Stimulated activated naive B cell treated with anti-CD40 and anti-IgM and Interleukin-4, amounts not matched to agents 10 μg/mL and 1 μg/mL and 100 μg/mL, for 72 hours (primary cell): ENCODE measurements around the gene IL17D.
"Not testable (repeated sequence)": the region's sequence is repeated elsewhere in the genome, so short reads cannot be mapped to it uniquely, and the experiment has no call there.

Experiments used
- ATAC-seq, 2 donors: fragments of 150-1000 bp; cut with Tn5 transposase; replicated peaks; 2 replicates each; pipeline ENCODE4 v1.10.0; 2021; ENCODE audit warnings: moderate library complexity in 1 of 2
- DNase-seq: peaks from one replicate; pipeline ENCODE4 v3.0.0; 2021
- H3K27ac Mint-ChIP-seq: one replicate; pipeline ENCODE4 v1.8.0; 2022; ENCODE audit warnings: mild to moderate bottlenecking, mixed read lengths
- H3K27me3 Mint-ChIP-seq, 2 donors: one replicate each; pipeline ENCODE4 v1.8.0; 2022; ENCODE audit warnings: mixed read lengths in 2 of 2
- H3K36me3 Mint-ChIP-seq, 2 donors: one replicate each; pipeline ENCODE4 v1.8.0; 2022; ENCODE audit warnings: mixed read lengths in 2 of 2, mild to moderate bottlenecking in 1 of 2
- H3K4me1 Mint-ChIP-seq, 2 donors: one replicate each; pipeline ENCODE4 v1.8.0; 2022; ENCODE audit warnings: mixed read lengths in 2 of 2, mild to moderate bottlenecking in 1 of 2
- H3K4me3 Mint-ChIP-seq, 2 donors: one replicate each; pipeline ENCODE4 v1.8.0; 2022; ENCODE audit warnings: mild to moderate bottlenecking in 2 of 2, mixed read lengths in 2 of 2, moderate library complexity in 1 of 2
- H3K9me3 Mint-ChIP-seq, 2 donors: one replicate each; pipeline ENCODE4 v1.8.0; 2022; ENCODE audit warnings: mixed read lengths in 2 of 2, mild to moderate bottlenecking in 1 of 2

IL17D gene, protein sequence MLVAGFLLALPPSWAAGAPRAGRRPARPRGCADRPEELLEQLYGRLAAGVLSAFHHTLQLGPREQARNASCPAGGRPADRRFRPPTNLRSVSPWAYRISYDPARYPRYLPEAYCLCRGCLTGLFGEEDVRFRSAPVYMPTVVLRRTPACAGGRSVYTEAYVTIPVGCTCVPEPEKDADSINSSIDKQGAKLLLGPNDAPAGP

DNA sequence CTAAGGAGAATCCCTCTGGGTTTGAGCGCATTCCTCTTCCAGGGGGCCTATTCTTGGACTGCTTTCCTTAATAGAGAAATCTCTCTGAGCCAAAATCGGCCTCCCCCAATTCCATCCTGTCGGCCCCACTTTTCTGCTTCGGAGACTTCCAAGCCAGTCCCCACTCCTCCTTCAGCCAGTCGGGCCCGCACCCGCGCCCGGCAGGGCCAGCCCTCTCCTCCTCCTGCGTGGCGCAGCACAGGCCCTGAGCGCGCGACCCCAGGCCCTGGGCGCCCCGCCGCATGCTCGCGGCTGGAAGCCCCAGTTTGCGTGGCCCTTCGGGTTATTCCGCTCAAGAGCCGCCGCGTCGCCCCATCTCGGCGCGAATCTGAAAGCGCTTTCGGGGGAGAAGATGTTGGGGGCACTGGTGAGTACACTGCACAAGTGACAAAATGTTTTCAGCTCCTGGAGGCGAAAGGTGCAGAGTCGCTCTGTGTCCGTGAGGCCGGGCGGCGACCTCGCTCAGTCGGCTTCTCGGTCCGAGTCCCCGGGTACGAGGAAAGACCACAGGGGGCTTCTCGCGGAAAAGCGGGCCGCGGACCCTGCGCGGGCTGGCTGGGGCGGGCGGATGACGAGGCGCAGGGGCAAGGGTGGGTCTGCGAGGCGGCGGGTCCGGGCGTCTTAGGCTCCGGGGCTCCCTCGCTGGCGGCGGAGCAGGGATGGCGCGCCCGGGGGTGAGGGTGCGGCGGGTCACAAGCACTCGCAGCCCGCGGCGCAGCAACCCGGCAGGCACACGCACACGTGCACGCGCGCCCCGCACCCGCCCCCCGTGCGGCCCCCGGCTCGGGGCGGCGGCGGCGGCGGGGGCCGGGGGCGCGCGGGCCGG, at the start of gene IL17D:
TSS of gene IL17D (plus strand) at position 785 of the 865 bp plus-strand sequence. CDS start 303 bp downstream, outside the sequence.
- ATAC-seq (peak; percentile 37 to 43), DNase-seq (peak; percentile 5)
- Mint-ChIP-seq H3K27me3 (peaks cover 9 to 23% of the 10 kb centered on the region in 2 donors), H3K27ac (peak within 1 kb of the TSS; percentile 94), H3K4me1 (peaks cover 9 to 17% of the 10 kb centered on the region in 2 donors), H3K4me3 (peak within 1 kb of the TSS; percentile 98), H3K9me3 (peaks cover 2 to 3% of the 10 kb centered on the region in 2 donors), H3K36me3 (peaks cover 0 to 3% of the 10 kb centered on the region in 2 donors)

DNA sequence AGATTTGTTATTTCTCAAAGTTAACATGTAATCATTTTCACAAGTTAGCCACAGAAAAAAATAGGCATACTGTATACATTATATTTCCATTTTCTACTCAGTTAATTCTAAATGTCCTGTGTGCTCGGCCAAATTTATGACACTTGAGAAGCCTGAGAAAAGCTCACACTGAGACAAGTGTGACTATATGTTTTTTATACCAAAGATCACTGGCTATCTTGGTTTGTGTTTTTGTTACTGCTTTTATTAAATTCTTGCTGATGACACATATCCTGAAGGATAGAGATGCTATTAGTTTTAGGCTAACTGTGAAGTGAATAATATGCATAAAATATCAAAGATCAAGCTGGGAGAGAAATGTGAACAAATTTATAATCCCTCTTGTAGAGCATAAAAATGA, 49.3 kb upstream of the IL17D start:
- DNase-seq, result no peak
- Mint-ChIP-seq H3K27me3 (no peaks in the 10 kb centered on the region), H3K4me1 (no peaks in the 10 kb centered on the region), H3K9me3 (no peaks in the 10 kb centered on the region), H3K36me3 (peaks cover 1 to 2% of the 10 kb centered on the region in 2 donors), H3K4me3 (no peak overlapping the region), H3K27ac (no peak overlapping the region)
- ATAC-seq, result no peak

DNA sequence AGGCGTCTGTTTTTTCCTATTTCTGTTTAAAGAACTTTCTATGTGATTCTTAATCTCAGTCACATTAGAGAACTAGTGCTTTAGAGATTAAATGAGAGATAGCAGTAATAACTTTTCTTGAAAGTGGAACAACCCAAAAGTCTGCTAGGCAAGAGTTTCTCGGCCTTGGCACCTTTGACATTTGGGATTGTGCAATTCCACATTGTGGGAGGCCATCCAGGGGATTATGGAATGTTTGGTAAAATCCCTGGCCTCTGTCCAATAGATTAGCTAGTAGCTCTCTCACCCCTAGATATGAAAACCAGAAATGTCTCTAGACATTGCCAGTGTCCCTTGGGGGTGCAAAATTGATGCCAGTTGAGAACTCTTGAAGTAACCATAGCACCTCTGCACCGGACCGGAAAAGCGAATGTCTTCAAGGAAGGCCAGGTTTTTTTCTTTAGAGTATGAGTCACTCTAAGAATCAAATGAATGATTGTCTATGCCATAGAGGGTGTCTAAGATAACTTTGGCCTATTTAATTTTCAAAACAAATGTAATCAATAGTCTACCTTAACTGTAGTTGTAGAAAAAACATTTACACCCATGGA, 45.0 kb upstream of the IL17D start:
- DNase-seq, result no peak
- Mint-ChIP-seq H3K27ac (no peak overlapping the region), H3K9me3 (no peaks in the 10 kb centered on the region), H3K36me3 (peaks cover 2 to 15% of the 10 kb centered on the region in 2 donors), H3K4me1 (no peaks in the 10 kb centered on the region), H3K27me3 (no peaks in the 10 kb centered on the region), H3K4me3 (no peak overlapping the region)
- ATAC-seq, result no peak

DNA sequence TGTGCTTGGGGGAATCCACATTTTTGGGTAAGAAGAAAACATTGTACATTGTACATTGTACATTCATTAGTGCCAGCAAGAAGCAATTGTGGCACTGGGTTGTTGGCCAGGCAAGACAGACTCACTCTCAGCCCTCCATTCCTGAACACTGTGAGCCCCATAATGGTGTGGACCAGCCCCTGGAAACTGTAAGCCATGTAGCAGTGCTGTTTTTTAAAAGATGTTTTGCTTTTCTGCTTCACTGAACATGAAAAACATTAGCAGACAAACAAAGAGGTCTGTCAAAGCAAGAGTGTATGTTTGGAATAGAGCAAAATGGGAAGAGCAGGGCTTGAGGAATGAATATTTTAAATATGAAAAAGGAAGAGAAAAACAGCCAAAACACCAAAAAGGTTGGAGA, 39.1 kb upstream of the IL17D start:
- no peak overlapping the region for H3K27ac Mint-ChIP-seq
- no peak overlapping the region for H3K4me3 Mint-ChIP-seq
- peaks cover 8 to 23% of the 10 kb centered on the region in 2 donors for H3K36me3 Mint-ChIP-seq
- H3K27me3 Mint-ChIP-seq, result no peaks in the 10 kb centered on the region
- ATAC-seq, result no peak
- H3K9me3 Mint-ChIP-seq, result no peaks in the 10 kb centered on the region
- DNase-seq, result no peak
- H3K4me1 Mint-ChIP-seq, result no peaks in the 10 kb centered on the region

DNA sequence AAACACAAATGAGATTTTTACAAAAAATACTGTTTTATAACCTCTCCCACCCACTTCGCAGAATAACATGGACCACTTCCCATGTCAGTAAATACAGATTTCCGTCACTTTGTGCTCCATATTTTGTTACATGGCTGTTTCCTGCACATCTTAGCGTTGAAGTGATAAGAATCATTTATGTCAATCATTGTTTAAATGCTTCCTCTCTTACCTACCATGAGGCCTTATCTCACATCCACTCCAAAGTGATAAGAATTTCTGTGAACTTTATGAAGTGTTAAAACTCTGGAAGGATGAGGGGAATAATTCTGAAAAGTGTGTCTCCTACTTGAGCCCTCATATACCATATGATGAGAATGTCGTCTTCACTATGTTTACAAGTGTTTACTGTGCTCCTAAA, 36.6 kb upstream of the IL17D start:
- ATAC-seq, result no peak
- Mint-ChIP-seq H3K27ac (no peak overlapping the region), H3K4me1 (no peaks in the 10 kb centered on the region), H3K36me3 (peaks cover 6 to 14% of the 10 kb centered on the region in 2 donors), H3K4me3 (no peak overlapping the region), H3K9me3 (no peaks in the 10 kb centered on the region), H3K27me3 (no peaks in the 10 kb centered on the region)
- no peak for DNase-seq

DNA sequence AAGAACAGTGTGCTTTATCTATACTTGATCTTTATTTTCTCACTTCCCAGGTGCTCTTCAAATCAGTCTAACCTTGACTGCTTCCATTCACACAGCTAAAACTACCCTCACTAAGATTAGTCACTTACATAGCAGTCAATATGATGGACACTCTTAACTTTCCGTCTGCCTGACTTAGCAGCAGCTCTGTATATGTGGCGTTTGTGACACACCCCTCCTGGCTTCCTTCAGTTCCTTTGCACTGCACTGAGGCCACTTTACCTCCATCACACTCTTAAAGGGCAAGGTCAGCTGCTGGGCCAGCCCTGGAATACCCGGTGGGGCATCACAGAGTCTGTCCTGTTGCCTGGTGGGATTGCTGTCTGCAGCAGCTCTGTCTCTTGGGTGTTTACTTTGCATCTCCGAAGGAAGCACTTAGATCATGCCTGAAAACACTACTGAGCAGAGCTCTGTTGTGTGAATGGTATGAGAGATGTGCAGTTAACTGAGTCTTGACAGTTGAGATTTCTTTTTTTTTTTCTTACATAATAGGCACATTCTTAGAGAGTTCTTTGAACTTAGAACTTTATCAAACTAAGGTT, 35.6 kb upstream of the IL17D start:
- no peaks in the 10 kb centered on the region for H3K27me3 Mint-ChIP-seq
- H3K9me3 Mint-ChIP-seq, result no peaks in the 10 kb centered on the region
- no peak overlapping the region for H3K4me3 Mint-ChIP-seq
- no peak for DNase-seq
- H3K4me1 Mint-ChIP-seq, result no peaks in the 10 kb centered on the region
- H3K36me3 Mint-ChIP-seq, result peaks cover 6 to 14% of the 10 kb centered on the region in 2 donors
- no peak overlapping the region for H3K27ac Mint-ChIP-seq
- ATAC-seq, result no peak

DNA sequence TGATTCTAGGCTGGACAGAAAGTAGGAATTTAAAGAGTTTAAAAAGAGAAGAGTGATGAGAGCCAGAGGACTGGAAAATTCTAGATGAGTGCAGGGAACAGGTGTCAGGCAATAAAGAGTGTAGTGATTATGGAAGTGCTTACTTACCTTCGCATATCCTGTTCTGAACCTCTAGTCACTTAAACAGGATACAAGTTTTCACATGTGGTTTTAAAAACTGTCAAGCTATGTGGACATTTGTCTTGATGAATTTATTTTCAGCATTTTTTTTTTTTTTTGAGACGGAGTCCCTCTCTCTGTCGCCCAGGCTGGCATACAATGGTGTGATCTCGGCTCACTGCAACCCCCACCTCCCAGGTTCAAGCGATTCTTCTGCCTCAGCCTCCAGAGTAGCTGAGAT, 34.3 kb upstream of the IL17D start:
- Mint-ChIP-seq H3K9me3 (no peaks in the 10 kb centered on the region), H3K27me3 (no peaks in the 10 kb centered on the region), H3K4me1 (no peaks in the 10 kb centered on the region), H3K36me3 (peaks cover 13 to 20% of the 10 kb centered on the region in 2 donors), H3K27ac (no peak overlapping the region), H3K4me3 (no peak overlapping the region)
- DNase-seq (no peak), ATAC-seq (no peak)

DNA sequence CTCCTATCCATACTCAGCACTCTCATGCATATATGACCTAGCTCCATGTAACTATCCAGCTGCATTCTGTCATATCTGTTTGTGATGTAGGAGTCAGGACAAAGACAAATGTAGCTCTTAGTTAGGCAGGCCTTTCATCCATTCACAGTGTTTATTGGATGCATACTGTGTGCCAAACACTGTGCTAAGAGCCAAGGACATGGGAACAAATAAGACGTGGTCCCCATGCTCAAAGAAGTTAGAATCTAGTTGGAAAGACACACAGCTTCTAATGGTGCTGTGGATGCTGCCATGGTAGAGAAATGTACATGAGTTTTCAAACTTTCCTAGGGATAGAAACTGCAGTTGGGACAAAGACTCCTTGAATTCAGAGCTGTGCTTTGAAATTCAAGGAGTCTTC, 31.7 kb upstream of the IL17D start:
- ATAC-seq (no peak), DNase-seq (no peak)
- Mint-ChIP-seq H3K36me3 (peaks cover 6 to 16% of the 10 kb centered on the region in 2 donors), H3K27ac (no peak overlapping the region), H3K9me3 (no peaks in the 10 kb centered on the region), H3K4me1 (no peaks in the 10 kb centered on the region), H3K4me3 (no peak overlapping the region), H3K27me3 (no peaks in the 10 kb centered on the region)

DNA sequence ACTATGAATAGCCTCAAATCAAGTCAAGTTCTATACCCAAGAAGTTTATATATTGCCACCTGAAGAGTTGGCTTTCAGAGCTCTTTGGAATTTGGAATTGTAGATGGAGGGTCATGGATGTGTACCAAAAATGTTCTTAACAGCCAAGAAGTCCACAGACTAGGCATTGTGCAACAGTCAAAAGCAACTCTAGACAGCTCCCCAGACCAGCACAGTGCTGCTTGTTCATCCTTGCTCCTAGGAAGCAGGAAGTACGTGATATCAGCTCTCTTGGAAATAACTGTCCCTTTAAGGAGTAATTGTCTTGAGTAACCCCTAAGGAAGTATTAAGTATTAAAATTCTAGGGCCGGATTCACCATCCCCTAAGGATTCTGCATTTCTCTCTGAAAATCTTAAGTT, 30.7 kb upstream of the IL17D start:
- DNase-seq, result no peak
- Mint-ChIP-seq H3K27ac (no peak overlapping the region), H3K27me3 (no peaks in the 10 kb centered on the region), H3K36me3 (peaks cover 6 to 20% of the 10 kb centered on the region in 2 donors), H3K9me3 (no peaks in the 10 kb centered on the region), H3K4me3 (no peak overlapping the region), H3K4me1 (no peaks in the 10 kb centered on the region)
- no peak for ATAC-seq

DNA sequence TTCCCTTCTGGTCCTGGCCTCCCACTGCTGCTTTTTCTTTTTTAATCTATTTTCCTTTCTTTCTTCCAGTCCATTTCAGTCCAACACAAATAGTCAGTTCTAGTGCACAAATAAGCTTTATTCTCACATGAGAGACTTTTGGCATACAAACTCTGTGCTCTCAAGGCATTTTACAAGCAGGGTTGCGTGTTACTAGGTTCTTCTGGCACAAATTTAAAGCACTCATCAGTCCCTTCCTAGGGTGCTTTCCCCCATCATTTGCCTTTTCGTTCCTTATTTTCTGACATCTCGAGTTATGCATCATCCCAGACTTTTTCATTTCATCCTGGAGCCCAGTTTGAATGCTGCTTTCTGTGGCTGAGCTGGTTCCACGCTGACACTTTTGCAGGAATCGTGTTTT, 29.8 kb upstream of the IL17D start:
- H3K4me3 Mint-ChIP-seq, result no peak overlapping the region
- ATAC-seq (no peak), DNase-seq (no peak)
- H3K36me3 Mint-ChIP-seq, result peaks cover 6 to 20% of the 10 kb centered on the region in 2 donors
- no peaks in the 10 kb centered on the region for H3K9me3 Mint-ChIP-seq
- no peaks in the 10 kb centered on the region for H3K4me1 Mint-ChIP-seq
- no peak overlapping the region for H3K27ac Mint-ChIP-seq
- H3K27me3 Mint-ChIP-seq, result no peaks in the 10 kb centered on the region

DNA sequence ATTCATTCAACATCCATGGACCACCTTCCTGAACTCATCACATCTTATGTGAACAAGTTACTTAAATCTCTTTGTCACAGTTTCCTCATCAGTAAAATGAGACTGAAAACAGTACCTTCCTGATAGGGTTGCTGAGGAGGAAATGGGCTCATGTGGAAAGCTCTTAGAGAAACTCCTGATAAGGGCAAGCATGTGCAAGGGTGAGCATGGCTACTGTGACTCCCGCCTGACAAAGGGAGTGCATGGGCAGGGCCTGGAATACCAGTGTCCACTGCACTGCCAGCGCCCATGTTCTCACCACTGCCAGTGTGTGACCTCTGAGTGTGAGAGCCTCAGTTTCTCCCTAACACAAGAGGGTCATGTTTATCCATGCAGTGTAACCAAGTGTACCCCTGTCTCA, 27.3 kb upstream of the IL17D start:
- Mint-ChIP-seq H3K27ac (no peak overlapping the region), H3K27me3 (no peaks in the 10 kb centered on the region), H3K4me3 (no peak overlapping the region), H3K36me3 (peaks cover 6 to 34% of the 10 kb centered on the region in 2 donors), H3K9me3 (no peaks in the 10 kb centered on the region), H3K4me1 (no peaks in the 10 kb centered on the region)
- DNase-seq (no peak), ATAC-seq (no peak)

DNA sequence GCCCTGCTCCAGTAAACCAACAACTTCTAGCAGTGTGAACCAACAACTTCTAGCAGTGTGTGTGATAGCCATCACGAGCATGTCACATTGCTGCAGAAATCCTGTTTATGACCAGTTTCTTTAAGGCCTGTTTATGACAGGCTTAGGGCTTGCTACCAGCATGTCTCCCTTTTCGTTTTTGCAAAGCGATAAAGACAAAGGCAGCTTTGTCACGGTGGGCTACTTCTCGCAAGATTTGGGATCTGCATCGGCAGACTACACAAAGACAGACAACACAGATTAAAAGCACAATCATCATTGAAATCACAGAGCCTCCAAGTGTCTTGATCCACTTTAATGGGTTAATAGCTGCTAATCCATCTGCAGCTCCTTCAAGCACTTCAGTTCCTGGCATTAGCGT, 24.9 kb upstream of the IL17D start:
- H3K4me1 Mint-ChIP-seq, H3K27me3 Mint-ChIP-seq, ATAC-seq, DNase-seq, H3K9me3 Mint-ChIP-seq, H3K4me3 Mint-ChIP-seq, H3K27ac Mint-ChIP-seq: not testable (repeated sequence)
- peaks cover 1 to 27% of the 10 kb centered on the region in 2 donors for H3K36me3 Mint-ChIP-seq

DNA sequence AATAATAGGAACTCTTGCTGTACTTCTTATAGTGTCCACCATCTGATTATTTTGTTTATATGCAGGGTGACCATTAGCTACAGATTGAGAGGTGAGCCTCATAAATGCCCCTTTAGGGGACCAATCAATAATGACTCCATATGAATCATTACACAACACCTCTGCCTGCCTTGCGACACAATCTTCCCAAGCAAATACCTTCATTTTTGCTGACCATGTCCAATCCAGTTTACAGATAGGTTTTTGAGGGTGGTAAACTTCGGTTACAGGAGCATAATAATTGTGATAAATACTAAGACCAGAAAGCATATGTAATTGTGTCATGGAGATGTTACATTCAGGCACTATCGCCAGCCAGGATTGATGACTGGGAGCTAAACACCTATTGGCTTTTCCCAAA, 23.6 kb upstream of the IL17D start:
- Mint-ChIP-seq H3K9me3 (no peaks in the 10 kb centered on the region), H3K36me3 (peaks cover 2 to 22% of the 10 kb centered on the region in 2 donors), H3K4me3 (no peak overlapping the region), H3K27me3 (no peaks in the 10 kb centered on the region), H3K4me1 (no peaks in the 10 kb centered on the region), H3K27ac (no peak overlapping the region)
- DNase-seq (no peak), ATAC-seq (no peak)

DNA sequence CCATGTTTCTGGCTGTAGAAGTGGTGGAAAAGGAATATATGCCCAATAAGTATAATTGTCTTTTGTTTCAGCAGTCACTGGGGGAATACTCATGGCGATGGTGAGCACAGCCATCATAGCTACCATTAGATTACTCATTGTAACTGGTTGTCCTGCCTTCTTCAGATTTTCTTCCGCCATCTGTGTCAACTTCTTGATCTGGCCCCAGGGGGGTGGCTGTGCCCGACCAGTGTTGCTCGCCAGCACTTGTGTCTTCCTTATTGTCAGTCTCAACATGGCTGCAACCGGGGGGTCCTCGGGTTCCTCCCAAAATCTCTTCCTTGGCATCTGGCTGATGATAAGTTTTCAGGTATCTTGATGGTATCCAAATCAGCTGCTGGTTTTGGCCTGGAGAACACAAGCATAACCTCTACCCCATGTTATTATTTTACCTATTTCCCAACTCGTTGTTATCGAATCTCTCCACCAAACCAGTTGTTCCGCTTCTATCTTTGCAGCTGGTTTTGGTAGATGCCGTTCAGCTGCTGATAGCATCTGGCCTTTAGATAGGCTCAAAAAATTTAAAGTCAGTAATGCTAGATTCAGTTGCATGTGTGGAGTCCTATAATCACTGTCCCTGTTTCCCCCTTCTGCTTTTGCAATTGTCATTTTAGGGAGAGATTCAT, 23.0 kb upstream of the IL17D start:
- Mint-ChIP-seq H3K4me3 (no peak overlapping the region), H3K27ac (no peak overlapping the region), H3K36me3 (peaks cover 2 to 22% of the 10 kb centered on the region in 2 donors), H3K27me3 (no peaks in the 10 kb centered on the region), H3K9me3 (no peaks in the 10 kb centered on the region), H3K4me1 (no peaks in the 10 kb centered on the region)
- no peak for ATAC-seq
- DNase-seq, result no peak
